ENCODE data around the gene TTC28. TPM values are rescaled to one million over a fixed set of nuclear protein-coding genes. Genes with fewer than 3 reads are reported as not detected.

Gene TTC28
- total RNA-seq, 4 donors from 2014 or later: 10.2 to 23.8 (median 13.4) TPM

GRCh38 chr22:28048529-28048928 is 631.1 kb downstream of the TTC28 start:
- intact Hi-C loops (cut with DNase I; ENCODE audit: low total_unique reads): no loop called here

GRCh38 chr22:28047740-28048139 is 631.9 kb downstream of the TTC28 start:
- no peak for TF ChIP-seq CTCF (IDR thresholded peaks at IDR 0.05)
- TF ChIP-seq POLR2A (IDR thresholded peaks at IDR 0.05): no peak
- 86 to 88% methylated on average over 1 of the region's 1 CpG for WGBS, 2 donors
- no peak for DNase-seq (ENCODE audit: low spot score in 2 of 2)
- intact Hi-C loops (cut with DNase I; ENCODE audit: low total_unique reads): no loop called here
- no peak overlapping the region for H3K4me3 ChIP-seq (ENCODE audit: low read depth, poor library complexity, severe bottlenecking)

More at GRCh38 chr22:28048529-28048928, 631.1 kb downstream of the TTC28 start:
- no peak for DNase-seq (ENCODE audit: low spot score in 2 of 2)
- H3K4me3 ChIP-seq (ENCODE audit: low read depth, poor library complexity, severe bottlenecking): no peak overlapping the region
- no peak for TF ChIP-seq POLR2A (IDR thresholded peaks at IDR 0.05)
- no peak for TF ChIP-seq CTCF (IDR thresholded peaks at IDR 0.05)
- 57 to 64% methylated on average over 2 of the region's 2 CpGs for WGBS, 2 donors

GRCh38 chr22:28046100-28046499 is 633.5 kb downstream of the TTC28 start:
- intact Hi-C loops (cut with DNase I; ENCODE audit: low total_unique reads): no loop called here
- no peak for DNase-seq (ENCODE audit: low spot score in 2 of 2)
- no peak for TF ChIP-seq CTCF (IDR thresholded peaks at IDR 0.05)
- TF ChIP-seq POLR2A (IDR thresholded peaks at IDR 0.05): no peak
- no peak overlapping the region for H3K4me3 ChIP-seq (ENCODE audit: low read depth, poor library complexity, severe bottlenecking)

- intact Hi-C loops (cut with DNase I; ENCODE audit: low total_unique reads): no loop called here
- DNase-seq (ENCODE audit: low spot score in 2 of 2): no peak
- H3K4me3 ChIP-seq (ENCODE audit: low read depth, poor library complexity, severe bottlenecking): no peak overlapping the region
- TF ChIP-seq POLR2A (IDR thresholded peaks at IDR 0.05): no peak
- no peak for TF ChIP-seq CTCF (IDR thresholded peaks at IDR 0.05)
- 78 to 86% methylated on average over 7 of the region's 7 CpGs for WGBS, 2 donors
Observed at GRCh38 chr22:28044546-28045173, 635.0 kb downstream of the TTC28 start.

GRCh38 chr22:28043266-28043665 is 636.4 kb downstream of the TTC28 start:
- TF ChIP-seq POLR2A (IDR thresholded peaks at IDR 0.05) (no peak), CTCF (IDR thresholded peaks at IDR 0.05) (no peak)
- no peak for DNase-seq (ENCODE audit: low spot score in 2 of 2)
- no peak overlapping the region for H3K4me3 ChIP-seq (ENCODE audit: low read depth, poor library complexity, severe bottlenecking)
- 74 to 84% methylated on average over 2 of the region's 2 CpGs for WGBS, 2 donors
- intact Hi-C loops (cut with DNase I; ENCODE audit: low total_unique reads): no loop called here

Measured in lower leg skin (tissue), 4 donors.